Measurements from ENCODE around the gene CFAP77.

- TF ChIP-seq POLR2A (IDR thresholded peaks at IDR 0.05; ENCODE audit: low read depth, low read length) (no peak), CTCF (conservative IDR thresholded peaks at IDR 0.05; ENCODE audit: low read depth, low read length) (no peak), RAD21 (IDR thresholded peaks at IDR 0.05; ENCODE audit: low read length) (no peak), NFE2L2 (IDR thresholded peaks at IDR 0.05; ENCODE audit: low read depth, low read length) (no peak), USF2 (IDR thresholded peaks at IDR 0.05; ENCODE audit: low read depth, low read length) (no peak), RCOR1 (IDR thresholded peaks at IDR 0.05; ENCODE audit: insufficient replicate concordance, low read length) (no peak), CEBPB (IDR thresholded peaks at IDR 0.05; ENCODE audit: low read depth, low read length) (no peak), MAFK (IDR thresholded peaks at IDR 0.05; ENCODE audit: low read depth, low read length) (no peak)
Measured at GRCh38 chr9:132591244-132591643, 181.2 kb downstream of the CFAP77 start.
